ENCODE results near the gene KREMEN1. TPM values are rescaled to one million over a fixed set of nuclear protein-coding genes. Genes with fewer than 3 reads are reported as not detected.

The KREMEN1 gene
- total RNA-seq, 1 experiment from 2014 or later, result 31.9 TPM

DNA sequence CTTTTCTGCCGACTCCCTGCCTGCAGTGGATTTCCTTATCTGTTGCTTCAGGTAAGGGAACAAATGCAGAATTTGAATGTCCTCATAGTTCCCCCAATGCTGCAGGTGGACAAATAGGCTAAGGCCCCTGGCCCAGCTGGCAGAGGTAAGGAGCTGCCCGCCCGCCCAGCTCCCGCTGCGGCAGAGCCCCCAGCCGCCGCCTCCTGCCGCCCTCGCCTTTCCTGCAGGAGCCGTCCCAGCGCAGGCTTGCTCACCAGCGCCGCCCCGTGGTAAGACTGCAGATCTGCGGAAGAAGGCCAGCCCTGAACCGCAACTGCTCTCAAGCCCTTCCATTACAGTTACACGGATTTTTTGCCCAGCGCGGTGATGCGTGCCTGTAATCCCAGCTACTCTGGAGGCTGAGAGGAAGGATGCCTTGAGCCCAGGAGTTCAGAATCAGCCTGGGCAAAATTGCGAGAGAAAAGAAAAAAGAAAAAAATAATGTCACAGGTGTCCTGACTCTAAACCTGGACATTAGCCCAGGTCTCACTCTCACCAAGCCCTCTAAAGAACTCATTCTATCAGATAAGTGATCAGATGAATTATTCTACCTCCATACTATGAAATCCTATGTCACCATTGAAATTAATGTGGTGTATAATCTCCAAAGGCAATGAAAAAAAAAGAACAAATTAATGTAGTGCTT lies 81.7 kb downstream of the KREMEN1 start:
- no peak overlapping the region for H3K27ac ChIP-seq (ENCODE audit: low read depth, low read length)
- H3K79me2 ChIP-seq (ENCODE audit: insufficient read depth, low read length), result no peaks in the 10 kb centered on the region
- peak; percentile 34 for DNase-seq (ENCODE audit: low read depth, low spot score)
- H3K4me1 ChIP-seq (ENCODE audit: control insufficient read depth in 1 of 2, insufficient read depth in 2 of 2, low read length in 2 of 2), result peaks cover 3 to 8% of the 10 kb centered on the region in 2 experiments; a peak in 2 of 4 replicates
- RAD21 ChIA-PET (ENCODE audit: low non-redundant PET in 1 of 2, low total read pairs in 2 of 2, uncharacterized antibody in 2 of 2, unreplicated experiment in 2 of 2), result interaction anchor here in 1 of 2 experiments (0.8 to 1.7 kb wide), 2 partner anchors 114 to 554 kb away, joined by 3 to 9 read pairs; no protein-coding TSS in a partner anchor
- intact Hi-C loops (cut with micrococcal nuclease), result loop anchor here (1.0 to 10.0 kb wide), 4 partner anchors 90 to 554 kb away; no protein-coding TSS in a partner anchor
- TF ChIP-seq JUND (IDR thresholded peaks at IDR 0.05), result no peak
- TF ChIP-seq RAD21 (IDR thresholded peaks at IDR 0.05; ENCODE audit: low read depth), result peak; percentile 82
- TF ChIP-seq SRF (IDR thresholded peaks at IDR 0.05; ENCODE audit: low read depth), result no peak
- TF ChIP-seq, protein P1, sequence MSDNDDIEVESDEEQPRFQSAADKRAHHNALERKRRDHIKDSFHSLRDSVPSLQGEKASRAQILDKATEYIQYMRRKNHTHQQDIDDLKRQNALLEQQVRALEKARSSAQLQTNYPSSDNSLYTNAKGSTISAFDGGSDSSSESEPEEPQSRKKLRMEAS (IDR thresholded peaks at IDR 0.05), result no peak
- no peak for TF ChIP-seq TCF7L2 (IDR thresholded peaks at IDR 0.05; ENCODE audit: borderline replicate concordance, extremely low read depth, insufficient read depth, insufficient read length)
- TF ChIP-seq, protein P2, sequence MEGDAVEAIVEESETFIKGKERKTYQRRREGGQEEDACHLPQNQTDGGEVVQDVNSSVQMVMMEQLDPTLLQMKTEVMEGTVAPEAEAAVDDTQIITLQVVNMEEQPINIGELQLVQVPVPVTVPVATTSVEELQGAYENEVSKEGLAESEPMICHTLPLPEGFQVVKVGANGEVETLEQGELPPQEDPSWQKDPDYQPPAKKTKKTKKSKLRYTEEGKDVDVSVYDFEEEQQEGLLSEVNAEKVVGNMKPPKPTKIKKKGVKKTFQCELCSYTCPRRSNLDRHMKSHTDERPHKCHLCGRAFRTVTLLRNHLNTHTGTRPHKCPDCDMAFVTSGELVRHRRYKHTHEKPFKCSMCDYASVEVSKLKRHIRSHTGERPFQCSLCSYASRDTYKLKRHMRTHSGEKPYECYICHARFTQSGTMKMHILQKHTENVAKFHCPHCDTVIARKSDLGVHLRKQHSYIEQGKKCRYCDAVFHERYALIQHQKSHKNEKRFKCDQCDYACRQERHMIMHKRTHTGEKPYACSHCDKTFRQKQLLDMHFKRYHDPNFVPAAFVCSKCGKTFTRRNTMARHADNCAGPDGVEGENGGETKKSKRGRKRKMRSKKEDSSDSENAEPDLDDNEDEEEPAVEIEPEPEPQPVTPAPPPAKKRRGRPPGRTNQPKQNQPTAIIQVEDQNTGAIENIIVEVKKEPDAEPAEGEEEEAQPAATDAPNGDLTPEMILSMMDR (IDR thresholded peaks at IDR 0.05 in 2 of 3, conservative IDR thresholded peaks at IDR 0.05 in 1 of 3; ENCODE audit: borderline replicate concordance in 1 of 3, insufficient read depth in 1 of 3, low read depth in 2 of 3, low read length in 2 of 3), result peak; percentile 75 to 94 (median 93)
- peak; percentile 28; the same call in 1 of the 2 replicates for TF ChIP-seq CBX3 (IDR thresholded peaks at IDR 0.05; ENCODE audit: low read depth)
- 0 out of 2 replicates have a peak, but pooled peaks have one; percentile 11 for TF ChIP-seq ELF1 (IDR thresholded peaks at IDR 0.05; ENCODE audit: borderline replicate concordance, low read depth)
- no peak for TF ChIP-seq POLR2A (IDR thresholded peaks at IDR 0.05; ENCODE audit: borderline replicate concordance, extremely low read depth, insufficient read depth, insufficient read length)
- TF ChIP-seq SP1 (IDR thresholded peaks at IDR 0.05; ENCODE audit: low read depth), result no peak
- TF ChIP-seq EGR1 (IDR thresholded peaks at IDR 0.05; ENCODE audit: low read depth), result peak; percentile 29; the same call in 1 of the 2 replicates
- peak overlapping the region; percentile 63 for H3K4me2 ChIP-seq (ENCODE audit: low read length)
- peak overlapping the region; percentile 66 for H2AFZ ChIP-seq (ENCODE audit: low read depth, low read length, poor library complexity, severe bottlenecking)
- peak; percentile 92 for ATAC-seq
- no TSS peak for BruUV-seq (replicated peaks)
- no peaks in the 10 kb centered on the region for H4K20me1 ChIP-seq (ENCODE audit: insufficient read depth)
- H3K36me3 ChIP-seq (ENCODE audit: control insufficient read depth in 1 of 2, insufficient read depth in 2 of 2, low read length in 2 of 2), result no peaks in the 10 kb centered on the region
- H3K4me3 ChIP-seq (replicated peaks in 1 of 2; ENCODE audit: low read depth in 1 of 2, low read length in 2 of 2), result peak overlapping the region; percentile 9 to 17; a peak in 3 of 4 replicates
- H3K27me3 ChIP-seq (ENCODE audit: insufficient read depth, low read length), result no peaks in the 10 kb centered on the region
- H3K9ac ChIP-seq (ENCODE audit: low read length), result no peak overlapping the region
- no peaks in the 10 kb centered on the region for H3K9me2 ChIP-seq (ENCODE audit: insufficient read depth)
- CTCF ChIA-PET, result interaction anchor here (0.6 to 1.8 kb wide), 13 partner anchors 12 to 558 kb away, joined by 3 to 10 read pairs (median 3); no protein-coding TSS in a partner anchor
- POLR2A ChIA-PET, result no interaction called here
- H3K9me3 ChIP-seq (ENCODE audit: control insufficient read depth in 1 of 2, insufficient read depth in 1 of 2, low read depth in 1 of 2, low read length in 2 of 2), result no peaks in the 10 kb centered on the region
